Frontal cortex (tissue), 4 donors: Measurements from ENCODE around the gene RCSD1. TPM values are rescaled to one million over a fixed set of nuclear protein-coding genes. Genes with fewer than 3 reads are reported as not detected.

Experiments used
- DNase-seq, 2 donors: peaks; one replicate each; pipeline ENCODE4 v3.0.0; 2012; ENCODE audit warnings: low spot score in 2 of 2
- FAIRE-seq: peaks from 2 replicates; lab custom pipeline; 2012; peaks lifted over from hg19 to GRCh38; lab: Jason Lieb, UNC
- total RNA-seq: library from RNA; depleted of rRNA; stranded (reverse); fragments of >200 nt; gene quantifications from one replicate; pipeline ENCODE4 v1.2.3, GENCODE V29; 2014
- donor health status: control.
- donor health status: control.
- donor health status: control.

RCSD1 gene
- total RNA-seq, 1 donor from 2014 or later = 4.5 TPM

DNA sequence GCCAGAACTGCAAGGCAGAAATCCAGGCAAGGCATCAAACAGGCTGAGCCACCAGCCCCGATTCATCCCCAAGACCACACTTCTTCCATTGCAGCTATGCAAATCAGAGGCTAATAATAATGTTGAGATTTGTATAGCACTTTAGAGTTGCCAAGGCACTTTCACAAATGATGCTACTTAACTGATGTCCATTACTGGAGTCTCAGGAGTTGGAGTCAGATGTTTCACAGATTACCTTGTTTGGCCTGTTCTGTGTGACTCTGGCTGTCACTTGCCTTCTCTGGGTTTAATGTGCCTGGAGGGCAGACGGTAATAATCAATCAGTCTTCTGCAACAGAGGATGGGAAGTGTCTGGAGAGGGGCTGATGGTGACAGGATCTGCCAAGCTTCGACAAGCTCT, 51.0 kb downstream of the RCSD1 start:
- no peak for FAIRE-seq
- no peak for DNase-seq

DNA sequence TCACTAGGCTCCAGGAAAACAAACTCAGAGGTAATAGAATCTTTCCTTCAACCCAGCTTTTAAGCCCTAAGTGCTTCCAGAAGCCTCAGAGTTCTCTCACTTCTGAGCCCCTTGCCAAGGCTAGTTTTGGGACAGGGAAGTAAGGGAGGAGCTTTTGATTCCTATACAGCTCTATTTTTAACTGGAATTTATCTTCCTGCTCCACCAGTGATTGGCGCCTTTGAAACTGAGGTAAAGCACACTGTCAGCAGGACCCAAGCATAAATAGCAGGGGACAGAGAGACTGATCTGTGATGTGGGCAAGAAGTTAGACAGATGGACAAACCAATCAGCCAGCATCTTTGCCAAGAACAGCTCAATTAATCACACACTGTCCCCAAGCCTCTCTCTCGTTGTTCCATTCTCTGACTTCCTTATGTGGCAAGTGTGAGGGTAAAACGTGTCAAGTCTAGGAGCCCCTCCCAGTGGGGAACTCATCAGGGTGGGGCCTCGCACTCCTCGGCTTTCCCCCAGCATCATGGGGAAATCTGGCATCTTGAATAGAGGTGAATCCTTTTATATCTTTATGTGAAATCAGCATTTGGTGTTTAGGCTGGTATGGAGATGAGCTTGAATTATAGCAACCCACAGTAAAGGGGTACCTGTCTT, 51.5 kb downstream of the RCSD1 start:
- DNase-seq (no peak), FAIRE-seq (no peak)

DNA sequence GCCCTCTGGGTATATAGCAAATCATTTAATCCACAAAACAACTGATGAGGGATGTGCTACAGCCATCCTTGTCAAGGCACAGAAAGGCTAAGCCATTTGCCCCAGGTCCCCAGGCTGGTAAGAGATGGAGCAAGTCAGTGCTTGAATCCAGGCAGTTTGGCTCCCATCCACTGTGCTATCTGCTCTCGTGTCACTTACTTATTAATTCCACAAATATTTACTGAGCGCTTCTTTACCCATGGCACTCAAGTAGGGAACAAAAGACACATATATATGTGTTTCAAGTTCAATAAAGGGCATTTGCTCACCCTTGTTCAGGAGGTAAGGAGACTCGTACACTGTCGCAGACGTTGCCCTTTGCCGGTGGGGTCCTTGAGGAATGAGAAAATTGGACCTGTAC, 53.2 kb downstream of the RCSD1 start:
- DNase-seq = no peak
- no peak for FAIRE-seq

DNA sequence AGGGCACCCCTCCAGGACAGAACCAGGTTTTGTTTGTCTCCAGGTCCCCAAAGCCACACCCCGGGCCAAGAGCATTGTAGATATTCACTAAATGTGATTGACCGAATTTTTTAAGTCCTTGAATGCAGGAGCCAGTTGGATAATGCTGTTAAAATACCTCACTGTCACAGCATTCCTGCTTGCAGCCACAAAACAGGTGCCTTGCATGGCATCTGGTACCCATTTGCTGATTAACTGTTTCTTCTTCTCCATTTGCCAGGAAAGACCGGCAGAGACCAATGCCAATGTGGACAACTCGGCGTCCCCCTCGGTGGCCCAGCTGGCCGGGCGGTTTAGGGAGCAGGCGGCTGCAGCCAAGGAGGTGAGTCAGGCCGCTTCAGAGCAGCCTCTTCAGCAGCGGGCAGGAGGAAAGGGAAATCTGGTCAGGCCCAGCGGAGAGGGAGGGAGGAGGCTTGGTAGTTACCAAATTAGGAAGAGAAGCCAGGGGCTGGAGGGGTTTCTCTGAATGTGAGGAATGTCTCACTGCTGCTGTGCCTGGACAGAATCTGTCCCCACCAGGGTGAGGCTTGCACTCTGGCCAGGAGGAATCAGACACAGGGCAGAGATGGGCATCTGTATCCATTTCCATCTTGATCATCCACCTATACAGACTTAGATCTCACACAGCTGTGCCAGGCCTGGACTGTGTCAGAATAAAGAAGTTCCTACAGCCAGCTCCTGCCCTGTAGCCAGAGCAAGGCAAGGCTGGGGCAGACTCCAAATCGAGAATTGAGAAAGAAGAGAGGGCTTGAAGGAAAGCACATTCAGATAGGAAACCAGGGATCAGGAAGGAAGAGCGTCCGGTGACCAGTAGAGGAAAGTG, 53.8 kb downstream of the RCSD1 start:
- no peak for DNase-seq

DNA sequence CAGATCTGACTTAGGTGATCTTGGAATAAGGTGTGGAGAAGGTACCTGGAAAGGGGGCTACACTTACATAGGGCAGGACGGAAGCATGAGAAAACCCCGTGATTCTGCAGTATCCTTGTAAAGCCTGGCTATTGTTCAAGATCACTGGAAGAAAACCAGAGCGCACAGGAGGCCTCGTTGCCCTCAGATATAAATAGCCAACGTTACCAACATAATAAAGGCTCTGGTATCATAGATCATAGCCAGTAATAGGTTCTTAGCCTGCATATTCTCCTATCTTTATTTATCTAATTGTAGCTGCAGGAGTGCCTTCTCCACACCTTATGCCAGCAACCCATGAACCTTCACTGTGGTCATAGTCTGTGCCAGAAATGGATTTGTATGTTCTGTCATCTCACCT, 55.8 kb downstream of the RCSD1 start:
- FAIRE-seq (no peak), DNase-seq (no peak)

More for the DNA sequence above, 53.8 kb downstream of the RCSD1 start:
- FAIRE-seq = no peak

DNA sequence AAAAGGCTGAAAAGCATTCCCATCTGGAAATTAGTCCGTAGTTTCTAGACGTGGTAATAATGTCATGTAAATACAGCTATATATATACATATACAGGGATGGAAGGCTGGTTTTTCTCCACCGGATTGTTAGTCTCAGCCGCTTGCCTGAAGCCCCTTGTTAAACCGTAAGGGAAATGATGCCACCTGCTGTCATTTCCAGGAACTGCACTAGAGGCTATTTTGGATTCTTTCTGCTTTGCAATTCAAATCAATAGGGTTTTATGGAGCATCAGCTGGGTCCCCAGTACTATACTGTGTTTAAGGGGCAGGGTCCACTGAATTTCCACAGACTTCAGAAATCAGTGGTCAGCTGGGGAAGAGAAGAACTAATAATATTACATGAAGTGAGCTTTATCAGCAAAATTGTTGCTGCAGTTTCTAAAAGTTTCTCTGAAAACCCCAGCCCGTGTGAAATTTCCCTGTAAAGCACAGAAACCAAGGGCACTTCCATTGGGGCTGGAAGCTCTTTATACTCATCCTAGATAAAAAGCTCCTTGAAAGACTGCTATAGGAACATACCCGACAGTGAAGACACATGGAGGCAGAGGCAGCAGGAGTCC, 58.0 kb downstream of the RCSD1 start:
- FAIRE-seq (peak; percentile 54), DNase-seq (peak; percentile 55 to 77)

DNA sequence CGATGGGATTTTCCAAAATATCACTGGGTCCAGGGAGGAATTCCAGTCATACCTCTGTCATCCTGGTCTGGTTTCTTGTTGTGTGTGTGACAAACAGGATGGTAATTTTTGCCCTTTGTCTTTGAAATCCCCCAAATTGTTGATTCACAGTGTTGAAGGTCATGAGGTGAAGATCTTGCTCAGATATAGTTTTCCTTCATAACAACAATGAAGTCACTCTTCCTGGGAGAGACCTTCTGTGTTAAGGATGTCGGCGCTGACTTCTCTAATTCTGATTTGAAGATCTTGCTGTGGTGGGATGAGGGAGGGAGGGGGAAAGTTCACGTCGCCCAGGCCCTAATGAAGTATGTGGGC, 59.5 kb downstream of the RCSD1 start:
- FAIRE-seq = no peak
- DNase-seq = no peak

DNA sequence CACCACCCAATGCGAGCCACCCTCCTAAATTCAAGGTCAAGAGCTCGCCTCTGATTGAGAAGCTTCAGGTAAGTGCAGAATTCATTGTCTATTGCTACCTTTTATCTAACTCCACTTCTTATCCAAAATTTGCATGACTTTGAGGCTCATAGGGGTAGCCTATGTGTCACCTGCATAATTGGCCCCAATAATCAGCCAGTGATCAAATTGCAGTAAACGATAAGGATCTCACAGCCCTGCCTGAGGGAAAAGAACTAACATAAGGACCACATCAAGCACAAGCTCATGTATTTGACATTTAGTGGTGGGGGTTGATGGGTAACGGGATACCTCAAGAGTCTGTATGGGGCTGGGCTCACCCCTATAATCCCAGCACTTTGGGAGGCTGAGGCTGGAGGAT, 60.0 kb downstream of the RCSD1 start:
- no peak for FAIRE-seq
- DNase-seq = no peak

DNA sequence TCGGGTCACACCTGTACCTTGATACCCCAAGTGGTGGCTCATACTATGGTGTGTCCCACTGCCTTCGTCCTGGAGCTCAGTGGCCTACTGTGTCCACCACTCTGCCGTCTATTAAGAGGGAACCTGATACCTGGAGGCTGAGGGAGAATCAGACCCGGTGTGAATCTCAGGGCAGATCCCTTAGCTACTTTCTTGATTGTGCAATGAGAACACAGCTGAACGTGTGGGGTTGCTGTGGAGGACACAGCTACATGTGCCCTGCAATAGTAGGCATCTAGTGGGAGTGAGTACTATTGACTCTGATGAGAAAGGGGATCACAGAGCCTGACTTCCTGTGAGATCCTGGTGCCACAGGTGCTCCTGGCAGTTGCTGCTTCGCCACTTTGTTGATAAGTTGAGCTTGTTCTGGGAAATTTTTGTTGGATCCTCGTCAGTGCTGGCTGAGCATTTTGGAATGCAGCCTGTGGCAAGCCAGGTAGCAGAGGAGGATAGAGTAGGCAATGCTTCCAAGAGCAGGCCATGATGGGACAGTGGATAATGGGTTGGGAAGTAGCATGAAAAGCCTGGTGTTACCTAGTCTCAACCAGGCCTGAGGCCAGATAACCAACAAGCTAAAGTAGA, 63.5 kb downstream of the RCSD1 start:
- no peak for DNase-seq
- FAIRE-seq = no peak

DNA sequence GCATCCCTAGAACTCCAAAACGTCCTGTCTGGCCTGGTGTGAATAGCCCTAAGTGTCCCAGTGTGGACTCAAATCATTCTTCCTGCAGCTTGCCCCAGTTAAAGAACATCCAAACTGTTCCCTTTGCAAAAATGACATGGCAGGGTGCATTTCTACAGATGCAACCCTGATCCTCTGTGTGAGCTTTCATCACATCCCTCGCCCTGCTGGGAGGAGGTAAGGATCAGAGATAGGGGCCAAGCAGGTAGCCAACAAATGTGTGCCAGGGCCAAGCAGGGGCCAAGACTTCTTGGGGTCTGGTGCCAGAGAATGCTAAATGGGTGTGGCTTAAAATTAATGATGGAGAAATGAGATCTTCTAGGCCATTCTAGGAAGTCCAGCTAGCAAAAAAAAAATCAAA, 64.7 kb downstream of the RCSD1 start:
- DNase-seq (no peak), FAIRE-seq (no peak)

DNA sequence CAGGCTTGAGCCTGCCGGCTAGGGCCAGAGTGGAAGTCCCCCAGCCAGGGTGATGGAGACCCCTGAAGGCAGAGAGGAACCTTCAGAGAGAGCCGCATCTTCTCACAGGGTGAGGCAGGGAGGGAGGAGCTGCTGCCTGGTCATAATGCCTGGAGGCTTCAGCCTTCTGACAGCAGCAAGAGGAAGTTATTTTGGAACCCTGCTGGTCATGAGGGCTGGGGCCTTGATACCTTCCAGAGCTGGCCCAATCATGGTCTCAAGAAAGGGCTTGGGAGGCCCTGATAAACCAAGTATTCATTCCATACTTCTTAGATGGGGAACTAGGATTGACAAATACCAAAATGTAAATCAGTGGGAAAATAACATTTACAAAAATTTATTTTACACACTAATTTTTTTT, 65.1 kb downstream of the RCSD1 start:
- FAIRE-seq = no peak
- no peak for DNase-seq

DNA sequence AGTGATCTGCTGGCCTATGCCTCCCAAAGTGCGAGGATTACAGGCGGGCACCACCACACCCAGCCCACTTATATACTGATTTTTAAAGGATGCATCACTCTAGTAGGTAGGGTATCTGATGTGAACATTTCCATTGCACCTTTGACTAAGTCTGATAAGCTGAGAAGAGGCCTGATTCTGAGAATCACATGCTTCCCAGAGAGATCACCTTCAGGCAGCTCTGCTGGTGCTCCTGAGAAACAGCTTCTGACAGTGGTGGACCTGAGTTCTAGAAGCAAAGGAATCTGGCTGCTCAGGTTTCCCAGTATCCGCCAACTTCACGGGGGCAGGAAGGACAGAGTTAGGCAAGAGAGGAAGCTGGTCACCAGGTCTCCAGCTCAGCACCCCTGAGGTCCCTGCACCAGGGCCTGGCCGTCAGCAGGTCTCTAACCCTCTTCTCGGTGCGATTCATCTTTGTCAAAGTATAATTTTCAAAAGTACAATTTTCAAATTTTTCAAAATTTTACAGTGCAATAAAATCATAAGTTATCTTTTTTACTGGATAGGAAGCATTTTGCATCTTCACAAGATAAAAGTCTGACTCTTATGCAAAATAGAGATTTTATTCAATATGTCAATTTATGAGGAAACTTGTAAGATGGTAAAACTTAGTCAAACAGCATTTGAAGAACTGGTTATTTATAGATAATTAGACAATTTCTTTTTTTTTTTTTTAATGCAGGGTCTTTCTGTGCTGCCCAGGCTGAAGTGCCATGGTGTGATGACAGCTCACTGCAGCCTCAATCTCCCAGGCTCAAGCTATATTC, 65.9 kb downstream of the RCSD1 start:
- FAIRE-seq = no peak
- no peak for DNase-seq

DNA sequence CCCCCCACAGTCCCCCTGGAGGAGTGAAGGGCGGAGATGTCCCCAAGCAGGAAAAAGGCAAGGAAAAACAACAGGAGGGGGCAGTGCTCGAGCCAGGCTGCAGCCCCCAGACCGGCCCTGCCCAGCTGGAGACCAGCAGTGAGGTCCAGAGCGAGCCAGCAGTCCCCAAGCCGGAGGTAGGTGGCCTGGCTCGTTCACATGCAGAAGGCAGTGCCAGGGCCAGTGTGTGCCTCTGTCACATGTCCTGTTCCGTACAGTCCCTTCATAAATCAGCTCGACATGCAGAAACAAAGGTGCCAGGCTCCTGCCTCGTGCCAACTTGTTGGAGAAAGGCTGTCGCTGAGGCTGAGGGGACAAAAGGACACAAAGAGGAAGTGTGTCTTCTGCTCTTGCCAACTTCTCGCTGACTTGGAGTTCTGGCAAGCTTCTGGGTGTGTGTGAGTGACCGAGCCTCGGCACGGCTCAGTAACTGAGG, 67.7 kb downstream of the RCSD1 start:
- FAIRE-seq (no peak), DNase-seq (no peak)

DNA sequence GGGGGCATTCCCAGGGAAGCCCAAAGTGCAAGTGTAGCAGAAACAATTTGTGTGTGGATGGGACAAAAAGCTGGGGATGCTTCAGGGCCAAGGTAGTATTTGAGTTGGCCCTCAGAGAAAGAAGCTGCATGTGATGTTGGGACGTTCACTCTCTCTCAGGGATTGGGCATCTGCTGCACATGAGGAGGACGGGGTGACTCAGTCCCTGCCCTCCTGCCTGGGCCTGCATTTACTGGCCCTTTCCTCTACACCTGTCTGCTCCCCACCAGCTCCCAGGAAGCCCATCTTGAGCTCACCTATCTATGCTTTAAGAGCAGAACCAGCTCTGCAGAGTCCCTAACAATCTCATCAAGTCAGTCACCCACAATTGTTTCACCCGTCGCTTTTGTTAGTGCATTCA, 68.3 kb downstream of the RCSD1 start:
- DNase-seq (no peak), FAIRE-seq (no peak)

DNA sequence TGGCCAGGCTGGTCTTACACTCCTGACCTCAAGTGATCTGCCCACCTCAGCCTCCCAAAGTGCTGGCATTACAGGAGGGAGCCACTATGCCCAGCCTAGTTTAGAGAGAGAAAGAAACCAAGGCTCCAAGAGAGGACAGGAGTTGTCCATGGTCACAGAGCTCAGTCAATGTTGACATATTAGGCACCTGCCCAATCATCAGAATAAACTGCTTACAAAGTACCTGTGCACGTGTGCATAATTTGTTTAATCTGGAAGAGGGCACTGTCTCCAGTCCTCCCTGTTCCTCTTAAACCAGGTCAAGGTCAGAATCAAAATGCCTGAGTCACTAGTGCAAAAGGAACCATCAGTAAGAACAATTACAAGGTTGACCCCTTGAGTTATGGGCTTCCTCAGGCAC, 71.5 kb downstream of the RCSD1 start:
- no peak for DNase-seq
- FAIRE-seq = no peak

DNA sequence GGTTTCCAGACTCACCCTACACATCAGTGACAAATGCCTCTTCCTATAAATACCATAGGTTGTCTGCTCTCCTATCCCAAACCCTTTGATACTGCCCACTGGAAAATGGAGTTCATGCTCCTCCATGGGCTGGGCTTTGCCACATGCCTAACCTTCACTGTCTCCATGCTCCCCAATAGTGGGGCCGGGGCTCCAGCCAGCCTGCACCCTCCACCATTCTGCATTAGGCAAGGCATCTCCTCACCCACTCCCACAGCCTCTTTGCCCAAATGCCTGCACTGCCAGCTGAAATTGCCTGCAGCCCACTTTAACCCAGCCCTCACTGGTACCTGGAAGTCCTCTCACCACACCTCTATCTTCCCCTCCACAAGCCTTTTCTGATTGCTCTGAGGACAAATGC, 73.5 kb downstream of the RCSD1 start:
- no peak for FAIRE-seq
- no peak for DNase-seq

DNA sequence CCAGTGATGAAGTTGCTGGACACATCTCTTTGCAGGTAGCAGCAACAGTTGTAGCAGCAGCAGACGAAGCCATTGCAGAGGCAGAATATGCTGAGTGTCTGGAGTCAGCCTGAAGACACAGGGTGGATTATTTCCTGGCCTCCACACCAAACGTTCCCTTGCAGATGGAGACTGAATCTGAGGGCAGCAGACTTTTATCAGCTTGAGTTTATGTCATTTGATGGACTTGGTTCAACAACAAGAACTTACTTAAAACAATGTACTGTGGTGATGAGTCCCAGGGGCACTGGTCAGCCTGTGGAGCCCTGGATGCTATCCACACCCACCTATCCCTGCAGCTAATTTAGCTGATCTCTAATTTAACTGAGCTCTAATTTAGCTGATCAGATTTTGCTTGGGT, 74.7 kb downstream of the RCSD1 start:
- DNase-seq (no peak), FAIRE-seq (no peak)

DNA sequence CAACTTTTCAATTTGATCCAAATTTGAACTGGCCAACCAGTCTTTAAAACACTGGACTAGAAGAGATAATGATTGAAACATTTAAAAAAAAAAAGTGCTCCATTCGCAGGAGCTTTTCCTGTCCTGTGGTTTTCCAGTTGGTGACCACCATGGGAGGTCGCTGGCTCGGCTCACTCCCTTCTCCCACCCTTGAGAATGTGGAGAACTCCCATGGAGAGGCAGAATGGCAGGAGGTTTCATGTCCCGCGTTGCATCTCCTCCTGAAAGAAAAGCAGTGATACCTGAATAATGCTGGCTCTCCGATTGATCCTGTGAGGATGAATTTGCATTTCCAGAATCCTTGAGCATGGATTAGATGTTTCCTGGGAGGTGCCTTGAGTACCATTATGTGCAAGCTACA, 75.2 kb downstream of the RCSD1 start:
- DNase-seq (no peak), FAIRE-seq (no peak)

DNA sequence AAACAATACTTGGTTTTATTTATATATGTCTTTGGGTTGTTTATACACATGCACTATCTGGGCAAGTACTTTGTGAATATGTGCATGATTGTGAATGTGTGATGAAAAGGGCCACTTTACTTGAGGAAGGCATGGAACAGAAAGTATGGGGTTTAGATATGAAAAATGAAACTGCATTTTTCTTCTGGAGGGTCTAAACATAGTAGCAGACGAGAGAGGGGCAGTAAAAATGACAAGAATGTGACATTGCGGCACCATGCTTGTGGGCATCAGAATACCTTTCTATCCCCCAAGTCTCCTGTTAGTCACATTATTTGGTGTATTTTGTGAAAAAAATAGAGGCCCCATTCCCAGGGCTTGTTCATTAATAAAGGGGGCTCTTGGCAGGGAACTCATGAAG, 76.3 kb downstream of the RCSD1 start:
- FAIRE-seq (no peak), DNase-seq (no peak)
